GM12891 (cell line): Measurements from ENCODE around the gene ALKBH7.

Source experiments
- DNase-seq: peaks from one replicate; pipeline ENCODE4 v3.0.0; 2011; ENCODE audit warnings: low spot score; ENCODE audit not compliant: insufficient read length
- FAIRE-seq: peaks from 2 replicates; lab custom pipeline; 2011; peaks lifted over from hg19 to GRCh38; lab: Jason Lieb, UNC
- PAX5 ChIP-seq: IDR thresholded peaks from 2 replicates; pipeline ENCODE4 v1.6.1; 2011; ENCODE audit warnings: low read length, moderate library complexity, mild to moderate bottlenecking; ENCODE audit not compliant: insufficient read depth, severe bottlenecking
- POLR2A ChIP-seq: IDR thresholded peaks from 2 replicates; pipeline ENCODE4 v1.6.1; 2011; ENCODE audit warnings: low read depth, low read length, control low read depth
- POLR2AphosphoS5 ChIP-seq: IDR thresholded peaks from 2 replicates; pipeline ENCODE4 v1.6.1; 2011; ENCODE audit warnings: low read depth, low read length, control low read depth
- POU2F2 ChIP-seq: IDR thresholded peaks from 2 replicates; pipeline ENCODE4 v1.6.1; 2011; ENCODE audit warnings: low read depth, mild to moderate bottlenecking, control low read depth, low read length, moderate library complexity
- SPI1 ChIP-seq: IDR thresholded peaks from 2 replicates; pipeline ENCODE4 v1.6.1; 2011; ENCODE audit warnings: low read depth, low read length, control low read depth
- TAF1 ChIP-seq: IDR thresholded peaks from 2 replicates; pipeline ENCODE4 v1.6.1; 2011; ENCODE audit warnings: low read depth, low read length, control low read depth

The ALKBH7 gene

GRCh38 chr19:6413721-6414643 lies 41.4 kb downstream of the ALKBH7 start:
- no peak for DNase-seq
- TF ChIP-seq TAF1 (no peak), PAX5 (no peak), POLR2A (no peak), SPI1 (no peak)
- FAIRE-seq, result no peak

- DNase-seq (no peak), FAIRE-seq (no peak)
- peak; percentile 37; the same call in 1 of the 2 replicates for TF ChIP-seq POLR2AphosphoS5
- TF ChIP-seq PAX5, result no peak
These were observed 42.4 kb downstream of the ALKBH7 start for GRCh38 chr19:6414793-6415590.

- no peak for DNase-seq
- TF ChIP-seq SPI1, result no peak
- TF ChIP-seq POLR2A, result no peak
- no peak for TF ChIP-seq PAX5
- no peak for TF ChIP-seq POLR2AphosphoS5
- TF ChIP-seq TAF1, result no peak
- TF ChIP-seq POU2F2, result no peak
- no peak for FAIRE-seq
These were observed 43.1 kb downstream of the ALKBH7 start for GRCh38 chr19:6415591-6416190.

GRCh38 chr19:6416658-6417405 lies 44.2 kb downstream of the ALKBH7 start:
- FAIRE-seq, result no peak
- TF ChIP-seq POLR2AphosphoS5 (0 out of 2 replicates have a peak, but pooled peaks have one; percentile 5), SPI1 (no peak)
- no peak for DNase-seq

GRCh38 chr19:6417713-6418561 lies 45.3 kb downstream of the ALKBH7 start:
- DNase-seq, result no peak
- no peak for FAIRE-seq
- TF ChIP-seq POLR2A (peak; percentile 6; the same call in 1 of the 2 replicates), POLR2AphosphoS5 (peak; percentile 19), PAX5 (no peak)

GRCh38 chr19:6418562-6418932 lies 46.0 kb downstream of the ALKBH7 start:
- TF ChIP-seq PAX5 (no peak), POLR2AphosphoS5 (no peak), POLR2A (no peak), POU2F2 (no peak), SPI1 (no peak), TAF1 (no peak)
- DNase-seq (no peak), FAIRE-seq (no peak)

- DNase-seq, result no peak
- no peak for TF ChIP-seq SPI1
- FAIRE-seq, result no peak
These were observed 48.8 kb downstream of the ALKBH7 start for GRCh38 chr19:6421075-6422014.

- DNase-seq, result no peak
- peak; percentile 77 for FAIRE-seq
These were observed 51.1 kb downstream of the ALKBH7 start for GRCh38 chr19:6423499-6424194.

More at GRCh38 chr19:6423499-6424194, 51.1 kb downstream of the ALKBH7 start:
- TF ChIP-seq POU2F2 (no peak), POLR2AphosphoS5 (no peak; the same call in 1 of the 2 replicates), TAF1 (no peak), SPI1 (no peak), PAX5 (no peak), POLR2A (no peak)
